ENCODE results near the gene REV3L.
"Not testable (repeated sequence)": the region's sequence is repeated elsewhere in the genome, so short reads cannot be mapped to it uniquely, and the experiment has no call there.

The REV3L gene

DNA sequence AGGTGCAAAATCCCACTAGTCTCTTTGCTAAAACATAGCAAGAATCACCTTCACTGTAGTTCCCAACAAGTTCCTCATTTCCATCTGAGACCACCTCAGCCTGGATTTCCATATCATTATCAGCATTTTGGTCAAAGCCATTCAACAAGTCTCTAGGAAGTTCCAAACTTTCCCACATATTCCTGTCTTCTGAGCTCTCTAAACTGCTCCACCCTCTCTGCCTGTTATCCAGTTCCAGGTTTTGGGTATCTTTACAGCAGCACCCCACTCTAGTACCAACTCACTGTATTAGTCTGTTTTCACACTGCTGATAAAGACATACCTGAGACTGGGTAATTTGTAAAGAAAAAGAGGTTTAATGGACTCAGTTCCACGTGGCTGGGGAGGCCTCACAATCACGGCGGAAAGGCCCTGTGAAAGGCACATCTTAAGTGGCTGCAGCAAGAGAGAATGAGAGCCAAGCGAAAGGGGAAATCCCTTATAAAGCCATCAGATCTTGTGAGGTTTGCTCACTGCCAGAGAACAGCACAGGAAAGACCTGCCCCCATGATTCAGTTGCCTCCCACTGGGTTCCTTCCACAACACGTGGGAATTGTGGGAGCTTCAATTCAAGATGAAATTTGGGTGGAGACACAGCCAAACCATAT, 192.2 kb downstream of the REV3L start:
- not testable (repeated sequence) for DNase-seq

GRCh38 chr6:111284356-111284755, 198.7 kb downstream of the REV3L start:
- DNase-seq: not testable (repeated sequence)

GRCh38 chr6:111283707-111284106, 199.3 kb downstream of the REV3L start:
- no peak for DNase-seq

GRCh38 chr6:111282515-111282914, 200.5 kb downstream of the REV3L start:
- no peak for DNase-seq

- DNase-seq: no peak
Observed at GRCh38 chr6:111280445-111280955, 202.5 kb downstream of the REV3L start.

- no peak for DNase-seq
Observed at GRCh38 chr6:111278731-111279130, 204.3 kb downstream of the REV3L start.

DNA sequence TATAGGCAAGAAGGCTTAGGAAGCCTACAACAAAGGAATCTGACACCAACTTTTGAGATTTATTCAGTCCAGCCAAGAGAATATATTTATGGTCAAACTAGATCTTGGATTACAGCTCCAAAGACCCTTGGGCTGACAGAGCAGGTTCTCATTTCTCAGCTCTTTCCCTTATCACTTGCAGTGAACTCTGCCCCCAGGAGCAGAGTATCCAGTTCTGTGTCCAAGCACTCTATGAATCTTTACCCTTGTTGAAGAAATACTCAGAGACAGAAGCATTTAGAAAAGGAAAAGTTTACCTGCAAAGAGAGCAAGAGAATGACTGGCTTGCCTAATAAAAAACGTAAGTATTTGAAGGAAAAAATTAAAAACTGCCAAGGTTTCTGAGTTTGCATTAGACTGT, 205.2 kb downstream of the REV3L start:
- no peak for DNase-seq

- no peak for DNase-seq
Observed at GRCh38 chr6:111276736-111277135, 206.3 kb downstream of the REV3L start.

DNA sequence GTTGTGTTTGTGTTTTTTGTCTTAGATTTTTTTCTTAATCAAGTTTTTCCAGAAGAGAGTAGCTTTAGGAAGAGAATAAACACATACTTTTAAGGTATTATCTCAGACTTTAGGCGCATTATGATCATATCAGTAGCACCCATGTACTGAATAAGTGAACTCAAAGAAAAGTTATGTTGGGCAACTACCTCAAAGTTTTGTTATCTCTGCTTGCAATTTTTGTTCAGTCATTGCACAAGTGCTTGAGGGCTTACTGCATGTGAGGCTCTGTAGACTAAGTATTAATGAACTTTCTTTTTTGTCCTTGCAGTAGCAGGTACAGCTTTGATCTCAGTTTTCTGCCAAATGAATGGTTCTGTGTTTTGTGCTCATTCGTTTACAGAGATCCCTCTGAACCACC, 206.7 kb downstream of the REV3L start:
- DNase-seq: no peak

DNA sequence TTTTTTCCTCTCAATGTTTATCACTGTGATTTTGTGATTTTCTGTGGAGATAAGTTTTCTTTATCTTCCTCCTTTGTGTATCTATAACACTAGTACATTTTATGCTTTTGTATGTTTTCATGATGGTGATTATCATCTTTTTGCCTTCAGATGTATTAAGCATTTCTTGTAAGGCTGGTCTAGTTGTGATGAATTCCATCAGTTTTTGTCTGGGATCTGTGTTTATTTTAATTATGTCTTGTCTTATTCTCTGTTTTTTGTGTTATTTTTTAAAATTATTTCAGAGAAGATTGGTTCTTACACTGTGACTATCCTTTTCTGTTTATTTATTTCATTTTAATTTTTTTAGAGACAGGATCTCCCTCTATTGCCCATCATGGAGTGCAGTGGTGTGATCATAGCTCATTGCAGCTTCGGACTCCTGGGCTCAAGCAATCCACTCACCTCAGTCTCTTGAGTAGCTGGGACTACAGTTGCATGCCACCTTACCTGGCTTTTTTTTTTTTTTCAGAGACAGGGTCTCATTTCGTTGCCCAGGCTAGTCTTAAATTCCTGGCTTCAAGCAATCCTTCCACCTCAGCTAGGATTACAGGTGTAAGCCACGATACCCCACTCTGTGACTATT, 208.3 kb downstream of the REV3L start:
- DNase-seq: no peak

DNA sequence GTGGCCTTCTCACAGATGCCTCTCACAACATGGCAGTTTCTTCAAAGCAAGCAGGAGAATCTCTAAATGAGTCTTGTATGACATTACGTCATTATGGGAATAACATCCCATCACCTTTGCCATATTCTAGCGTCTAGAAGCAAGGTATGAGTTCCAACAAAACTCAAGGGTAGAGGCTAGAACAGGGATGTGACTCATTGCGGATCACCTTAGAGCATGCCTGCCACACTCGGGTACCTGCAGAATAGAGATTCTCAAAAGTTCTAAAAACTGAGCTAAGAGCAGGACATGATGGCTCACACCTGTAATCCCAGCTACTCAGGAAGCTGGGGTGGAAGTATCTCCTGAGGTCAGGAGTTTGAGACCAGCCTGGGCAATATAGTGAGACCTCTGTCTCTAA, 212.9 kb downstream of the REV3L start:
- no peak for DNase-seq

GRCh38 chr6:111269401-111269970, 213.5 kb downstream of the REV3L start:
- DNase-seq: no peak

- no peak for DNase-seq
Observed at GRCh38 chr6:111267764-111268333, 215.2 kb downstream of the REV3L start.

GRCh38 chr6:111266276-111266675, 216.7 kb downstream of the REV3L start:
- DNase-seq: no peak

DNA sequence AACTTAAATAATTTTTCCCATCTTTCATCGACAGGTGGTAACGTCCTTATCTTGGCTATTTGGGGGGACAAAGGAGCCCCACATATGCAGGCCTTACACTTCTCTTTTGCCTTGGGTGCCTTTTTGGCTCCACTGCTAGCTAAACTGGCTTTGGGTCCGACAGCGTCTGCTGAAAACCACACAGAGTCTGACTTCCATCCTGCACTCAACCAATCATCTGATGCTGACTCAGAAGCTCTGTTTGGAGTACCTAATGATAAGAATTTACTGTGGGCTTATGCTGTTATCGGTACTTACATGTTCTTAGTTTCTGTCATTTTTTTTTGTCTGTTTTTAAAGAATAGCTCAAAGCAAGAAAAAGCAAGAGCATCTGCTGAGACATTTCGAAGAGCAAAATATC, 217.2 kb downstream of the REV3L start:
- DNase-seq: no peak

DNA sequence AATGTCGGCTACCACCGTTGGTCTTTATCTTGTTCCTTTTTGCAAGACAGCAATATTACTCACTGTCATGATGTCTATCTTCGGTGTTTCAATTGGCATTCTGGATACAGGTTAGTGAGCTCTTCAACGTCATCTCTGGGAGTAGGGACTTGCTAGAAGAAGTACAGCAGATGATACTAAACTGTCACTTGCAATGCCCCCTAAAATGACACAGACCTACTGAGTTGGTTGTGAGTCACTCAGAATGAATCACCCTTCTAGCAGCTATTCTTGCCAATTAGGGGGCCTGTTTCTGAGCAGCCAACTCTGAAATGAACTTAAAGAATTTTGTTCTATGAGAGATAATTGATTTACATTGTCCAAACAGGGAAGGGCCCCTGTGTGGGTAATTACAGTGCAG, 219.2 kb downstream of the REV3L start:
- DNase-seq: no peak

DNA sequence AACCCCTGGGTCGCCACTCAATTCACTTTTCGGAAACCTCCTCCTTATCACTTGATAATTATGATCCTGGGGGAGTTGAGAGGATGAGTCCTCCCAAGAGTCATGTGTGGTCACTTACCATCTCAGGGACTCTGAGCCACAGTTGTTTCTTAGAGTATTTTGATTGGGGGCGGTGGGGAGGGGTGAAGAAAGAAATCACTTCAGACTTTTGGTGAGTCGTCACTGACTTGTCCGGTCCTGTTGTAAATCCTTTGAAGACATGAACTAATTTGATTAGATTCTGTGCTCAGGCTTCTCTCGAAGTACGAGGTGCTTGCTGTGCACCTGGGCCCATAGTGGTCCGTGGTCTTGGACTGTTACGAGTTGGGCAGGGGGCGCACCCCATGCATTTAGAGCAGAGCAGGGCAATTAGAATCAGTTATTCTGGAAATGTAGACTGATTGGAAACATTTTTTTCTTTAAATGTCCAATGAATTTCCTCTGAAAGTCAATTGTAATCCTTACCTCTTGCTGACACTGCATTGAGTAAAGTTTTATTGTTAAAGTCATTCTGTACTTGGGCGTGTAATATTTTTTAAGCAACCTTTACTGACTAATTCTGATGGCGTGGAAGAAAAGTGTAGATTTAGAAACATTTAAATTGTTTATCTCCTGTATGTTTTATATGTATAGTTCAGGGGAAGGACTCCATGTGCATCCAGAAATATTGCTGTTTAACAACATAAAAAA, 222.3 kb downstream of the REV3L start:
- no peak for DNase-seq

- peak; percentile 99 for DNase-seq
Observed at GRCh38 chr6:111259089-111259831, 223.8 kb downstream of the REV3L start.

DNA sequence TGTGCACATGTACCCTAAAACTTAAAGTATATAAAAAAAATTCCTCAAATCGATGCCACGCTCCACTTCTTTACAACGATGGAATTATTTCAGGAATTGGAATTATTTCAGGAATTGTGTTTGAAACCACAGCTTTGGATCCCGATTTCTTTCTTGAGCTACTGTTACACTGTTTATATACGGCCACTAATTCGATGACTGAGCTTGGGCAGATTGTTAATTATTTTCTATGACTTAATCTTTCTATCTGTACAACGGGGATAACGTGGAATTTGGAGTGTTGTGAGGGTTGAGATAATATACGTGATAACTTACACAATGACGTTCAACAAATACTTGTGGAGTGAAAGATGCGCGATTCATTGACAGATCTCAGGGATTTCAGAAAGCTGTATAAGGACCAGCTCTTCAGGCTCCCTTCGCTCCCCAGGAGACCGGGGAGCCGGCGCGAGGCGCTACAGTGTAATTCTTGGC, 224.4 kb downstream of the REV3L start:
- no peak for DNase-seq

GRCh38 chr6:111258010-111258409, 225.0 kb downstream of the REV3L start:
- DNase-seq: no peak

DNA sequence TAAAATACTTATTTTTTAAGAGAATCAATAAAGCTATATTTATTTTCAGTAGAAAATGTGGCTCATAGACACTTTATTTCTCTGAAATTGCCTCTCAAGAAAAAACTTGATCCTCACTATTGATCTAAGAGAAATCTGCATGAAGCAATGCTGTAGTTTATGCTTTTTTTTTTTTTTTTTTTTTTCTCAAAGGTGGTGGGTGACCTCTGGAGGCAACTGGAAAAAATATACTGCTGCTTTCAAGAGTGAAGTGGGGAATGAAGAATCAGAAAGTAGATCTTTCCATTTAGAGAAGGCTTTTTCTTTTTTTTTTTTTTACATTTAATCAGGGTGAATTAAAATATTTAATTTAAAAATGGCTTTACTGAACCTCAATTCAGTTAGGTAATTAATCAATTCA, 226.4 kb downstream of the REV3L start:
- DNase-seq: no peak

DNA sequence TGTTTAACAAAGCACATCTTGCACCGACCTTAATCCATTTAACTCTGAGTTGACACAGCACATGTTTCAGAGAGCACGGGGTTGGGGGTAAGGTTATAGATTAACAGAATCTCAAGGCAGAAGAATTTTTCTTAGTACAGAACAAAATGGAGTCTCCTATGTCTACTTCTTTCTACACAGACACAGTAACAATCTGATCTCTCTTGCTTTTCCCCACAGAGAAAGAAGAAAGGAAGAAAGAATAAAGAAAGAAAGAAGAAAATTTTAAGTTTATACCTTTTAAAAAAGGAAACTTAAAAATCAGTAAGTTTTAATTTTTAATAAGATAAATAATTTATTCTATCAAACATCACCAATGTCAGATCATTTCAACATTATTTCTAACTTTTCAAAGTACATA, 227.2 kb downstream of the REV3L start:
- not testable (repeated sequence) for DNase-seq
